HG02623 (cell line): ENCODE measurements around the gene PPIF.
"Not testable (repeated sequence)": the region's sequence is repeated elsewhere in the genome, so short reads cannot be mapped to it uniquely, and the experiment has no call there.

Experiments used
- ATAC-seq: cut with Tn5 transposase; IDR thresholded peaks from one replicate; pipeline ENCODE4 v1.9.1; 2021; ENCODE audit warnings: moderate library complexity; ENCODE audit not compliant: unreplicated experiment

PPIF gene

GRCh38 chr10:79329529-79329928 is 17.7 kb upstream of the PPIF start:
- no peak for ATAC-seq

- ATAC-seq = no peak
These were observed 16.0 kb upstream of the PPIF start for GRCh38 chr10:79331226-79331625.

GRCh38 chr10:79331709-79332108 is 15.6 kb upstream of the PPIF start:
- peak; percentile 76 for ATAC-seq

- ATAC-seq = not testable (repeated sequence)
These were observed 14.5 kb upstream of the PPIF start for GRCh38 chr10:79332610-79333315.

- ATAC-seq = no peak
These were observed 13.8 kb upstream of the PPIF start for GRCh38 chr10:79333513-79333912.

GRCh38 chr10:79334573-79334972 is 12.7 kb upstream of the PPIF start:
- no peak for ATAC-seq

- no peak for ATAC-seq
These were observed 12.2 kb upstream of the PPIF start for GRCh38 chr10:79335094-79335469.

- no peak for ATAC-seq
These were observed 11.6 kb upstream of the PPIF start for GRCh38 chr10:79335470-79336235.

- ATAC-seq = no peak
These were observed 11.0 kb upstream of the PPIF start for GRCh38 chr10:79336276-79336675.

GRCh38 chr10:79336739-79337138 is 10.5 kb upstream of the PPIF start:
- no peak for ATAC-seq

GRCh38 chr10:79337783-79338469 is 9.3 kb upstream of the PPIF start:
- ATAC-seq = not testable (repeated sequence)

GRCh38 chr10:79339266-79339665 is 8.0 kb upstream of the PPIF start:
- ATAC-seq = no peak

- no peak for ATAC-seq
These were observed 6.5 kb upstream of the PPIF start for GRCh38 chr10:79340646-79341244.

- ATAC-seq = no peak
These were observed 4.9 kb upstream of the PPIF start for GRCh38 chr10:79342295-79342761.

GRCh38 chr10:79342811-79343561 is 4.3 kb upstream of the PPIF start:
- ATAC-seq = no peak

- ATAC-seq = no peak
These were observed 2.6 kb upstream of the PPIF start for GRCh38 chr10:79344502-79345195.

GRCh38 chr10:79345241-79346011 is 1.8 kb upstream of the PPIF start:
- no peak for ATAC-seq

- no peak for ATAC-seq
These were observed 1.3 kb upstream of the PPIF start for GRCh38 chr10:79346012-79346340.
